Stimulated activated CD8-positive, alpha-beta memory T cell treated with anti-CD3 and anti-CD28 coated beads, Interleukin-4, amount 100 ng/mL, for 4 hours (primary cell): Measurements from ENCODE around the gene SPTLC1.
"Not testable (repeated sequence)": the region's sequence is repeated elsewhere in the genome, so short reads cannot be mapped to it uniquely, and the experiment has no call there.

Source experiments
- DNase-seq, 2 donors: peaks; one replicate each; pipeline ENCODE4 v3.0.0-alpha.2; 2020; ENCODE audit warnings: low read depth in 2 of 2, low spot score in 1 of 2

Gene SPTLC1

DNA sequence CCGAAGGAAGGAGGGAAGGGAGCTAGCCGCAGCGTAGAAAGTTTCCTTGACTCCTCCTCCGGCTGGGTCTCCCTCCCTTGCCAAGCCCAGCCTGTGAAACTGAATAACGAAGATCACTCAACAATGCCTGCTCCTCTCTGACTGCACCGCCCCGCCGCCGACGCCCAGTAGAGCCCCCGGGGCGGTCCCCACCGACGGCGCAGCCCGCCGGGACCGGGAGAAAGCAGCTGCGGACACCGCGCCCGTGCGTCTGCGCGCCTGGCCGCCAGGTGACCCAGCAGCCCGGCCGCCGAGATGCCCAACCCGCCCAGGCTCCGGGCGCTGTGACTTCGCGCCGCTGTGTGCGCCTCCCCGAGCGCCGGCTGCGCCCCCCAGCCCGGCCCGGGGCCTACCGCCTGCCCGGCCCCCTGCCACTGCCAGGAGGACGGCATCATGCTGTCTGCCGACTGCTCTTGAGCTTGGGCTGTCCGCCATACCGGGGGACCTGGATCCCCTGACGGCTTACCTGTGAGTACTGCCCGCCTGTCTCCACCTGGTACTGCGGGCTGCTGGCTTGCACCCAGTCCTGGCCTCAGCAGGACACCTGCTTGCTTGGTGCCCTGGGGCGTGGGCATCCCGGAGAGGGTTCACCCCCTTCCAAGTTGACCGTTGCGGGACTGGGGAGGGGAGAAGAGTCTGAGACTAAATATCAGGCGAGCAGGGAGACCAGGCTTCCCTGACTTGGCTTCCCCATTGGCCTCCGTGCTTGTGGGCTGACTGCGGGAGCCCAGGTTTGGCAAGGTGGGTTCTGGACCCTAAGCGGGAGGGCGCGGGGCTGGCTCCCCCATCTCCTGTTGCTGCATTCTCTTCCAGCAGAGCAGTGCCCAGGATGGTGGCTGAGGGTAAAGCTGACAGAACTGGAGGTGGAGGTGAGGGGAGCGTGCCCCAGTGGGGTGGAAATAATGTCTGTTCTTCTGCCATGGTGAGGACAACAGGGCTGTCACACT is 26.2 kb upstream of the SPTLC1 start:
- DNase-seq, result no peak

DNA sequence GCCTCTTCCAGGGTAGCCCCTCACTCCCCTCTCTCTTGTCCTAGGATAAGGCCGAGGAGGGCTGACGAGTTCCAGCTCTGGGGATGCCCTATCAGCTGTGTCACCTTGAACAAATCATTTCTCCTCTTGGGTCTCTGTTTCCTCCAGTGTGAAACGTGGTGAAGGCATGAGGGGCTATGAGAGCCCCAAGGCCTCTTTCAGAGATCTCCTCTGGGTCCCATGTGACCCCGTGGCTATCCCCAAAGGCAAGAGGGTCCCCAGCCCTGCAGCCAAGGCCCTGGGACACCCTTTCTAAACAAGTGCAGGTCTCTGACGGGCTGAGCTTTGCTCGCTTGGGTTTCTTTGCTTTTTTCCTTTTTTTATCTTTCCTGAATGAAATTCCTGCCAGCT is 25.5 kb upstream of the SPTLC1 start:
- no peak for DNase-seq

DNA sequence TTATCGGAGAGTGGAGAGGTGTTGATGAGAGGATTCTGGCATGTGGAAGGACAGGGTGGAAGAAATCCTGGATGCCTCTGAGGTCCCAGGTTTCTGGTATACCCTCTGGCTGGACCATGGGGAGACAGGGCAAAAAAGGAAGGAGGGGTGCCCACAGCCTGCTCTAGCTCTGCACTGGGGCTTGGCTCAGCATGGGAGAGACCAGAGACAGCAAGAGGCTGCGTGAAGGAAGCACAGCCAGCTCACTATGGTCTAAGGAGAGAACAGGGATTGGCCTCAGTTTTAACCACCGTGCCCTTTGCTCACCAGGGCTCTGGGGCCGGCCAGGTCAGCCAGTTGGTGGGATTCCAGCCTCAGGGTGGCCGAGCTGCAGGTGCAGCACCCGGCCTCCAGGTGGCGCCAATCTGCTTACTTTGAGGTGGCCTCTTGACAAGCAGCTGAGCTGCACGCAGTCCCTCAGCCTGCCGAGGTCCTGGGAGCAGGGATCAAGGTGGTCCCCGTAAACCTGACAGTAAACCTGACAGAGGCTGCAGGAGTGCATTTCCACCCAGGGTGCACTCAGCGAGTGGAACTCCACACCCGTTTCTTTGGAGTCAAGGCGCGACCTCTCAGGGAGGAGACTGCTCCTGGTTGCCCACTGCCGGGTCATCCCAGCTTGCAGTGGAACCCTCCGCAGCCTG is 25.0 kb upstream of the SPTLC1 start:
- peak; percentile 24 to 56 for DNase-seq

DNA sequence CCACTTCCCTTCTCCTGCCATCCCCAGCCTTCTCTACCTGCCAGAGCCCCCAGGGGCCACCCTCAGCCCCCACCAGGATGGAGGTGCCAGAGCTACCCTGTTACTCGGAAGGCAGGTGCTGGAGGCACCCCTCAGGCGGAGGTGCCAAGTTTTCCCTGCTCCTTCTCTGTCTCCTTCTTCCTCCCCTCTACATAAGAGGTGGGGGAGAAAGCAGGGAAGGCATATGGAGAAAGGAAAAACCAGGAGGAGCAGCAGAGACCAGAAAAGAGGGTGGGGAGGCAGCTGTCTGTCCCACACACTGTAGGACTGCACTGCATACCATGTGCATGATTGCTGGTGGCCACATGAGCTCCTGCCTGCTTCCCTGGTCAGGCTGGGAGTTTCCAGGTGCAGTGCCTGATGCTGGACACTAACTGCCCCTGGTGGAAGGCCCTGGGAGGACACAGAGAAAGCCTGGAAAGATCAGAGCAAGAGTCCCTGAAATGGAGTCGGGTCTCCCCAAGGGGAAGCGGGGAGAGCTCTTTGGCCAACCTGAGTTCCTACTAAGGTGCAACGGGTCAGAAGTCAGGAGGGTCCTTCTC is 23.8 kb upstream of the SPTLC1 start:
- DNase-seq, result not testable (repeated sequence)

DNA sequence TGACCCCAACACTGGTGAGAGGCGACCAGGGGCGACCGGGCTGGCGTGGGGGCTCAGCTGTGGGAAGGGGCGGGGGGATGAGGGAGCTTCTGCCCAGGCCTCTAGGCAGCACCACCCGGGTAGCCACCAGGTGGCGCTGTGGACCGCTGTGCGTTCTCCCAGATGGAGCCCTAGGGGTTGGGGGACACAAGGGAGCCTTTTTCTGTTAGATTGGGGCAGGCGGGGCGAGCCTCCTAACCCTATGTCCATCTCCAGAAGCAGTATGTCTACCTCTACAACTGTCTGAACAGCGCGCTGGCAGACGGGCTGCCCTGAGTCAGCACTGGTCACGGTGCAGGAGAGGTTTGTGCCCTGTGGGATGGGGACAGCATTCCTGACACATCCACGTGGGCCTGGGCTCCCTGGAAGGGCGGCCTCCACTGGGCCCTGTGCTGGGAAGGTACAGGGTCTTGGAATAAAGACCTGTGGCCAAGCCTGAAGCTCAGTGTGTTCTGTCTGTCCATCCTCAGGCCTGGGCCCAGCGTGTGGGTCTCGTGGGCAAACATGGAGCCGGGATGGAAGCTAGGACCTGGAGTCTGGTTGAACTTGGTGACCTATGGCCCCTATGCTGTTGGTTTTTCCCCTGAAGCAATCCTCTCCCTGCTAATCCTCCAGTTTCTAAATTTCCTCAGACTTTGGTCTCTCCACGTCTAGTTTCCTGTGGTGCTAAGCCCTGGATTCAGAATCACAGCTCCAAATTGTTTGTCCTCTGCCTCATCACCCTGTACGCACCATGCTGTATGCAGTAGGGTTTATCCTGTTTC is 23.1 kb upstream of the SPTLC1 start:
- peak; percentile 12 to 52 for DNase-seq

DNA sequence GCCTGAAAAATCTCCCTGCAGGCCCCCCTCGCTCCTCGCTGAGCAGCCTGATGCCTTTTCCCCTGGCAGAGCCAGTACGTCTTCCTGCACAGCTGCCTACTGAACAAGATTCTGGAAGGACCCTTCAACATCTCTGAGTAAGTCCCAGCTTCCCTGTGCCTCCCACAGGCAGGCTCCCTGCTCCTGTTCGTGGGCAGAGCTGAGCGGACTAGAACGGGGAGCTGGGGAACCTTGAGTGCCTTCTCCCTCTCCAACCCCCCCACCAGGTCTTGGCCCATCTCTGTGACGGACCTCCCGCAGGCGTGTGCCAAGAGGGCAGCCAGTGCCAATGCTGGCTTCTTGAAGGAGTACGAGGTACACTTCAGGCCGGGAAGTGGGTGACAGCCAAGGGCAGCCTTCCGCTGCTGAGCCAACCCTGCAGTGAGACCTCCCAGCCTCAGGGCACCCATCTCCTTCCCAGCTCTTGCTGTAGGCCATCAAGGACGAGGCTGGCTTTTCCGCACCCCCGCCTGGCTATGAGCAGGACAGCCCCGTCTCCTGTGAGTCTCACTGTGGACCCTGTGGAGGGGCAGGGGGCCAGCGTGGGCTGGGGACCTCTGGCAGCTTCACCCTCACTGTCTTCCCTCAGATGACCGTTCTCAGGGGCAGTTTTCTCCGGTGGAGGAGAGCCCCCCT is 21.1 kb upstream of the SPTLC1 start:
- DNase-seq, result no peak

DNA sequence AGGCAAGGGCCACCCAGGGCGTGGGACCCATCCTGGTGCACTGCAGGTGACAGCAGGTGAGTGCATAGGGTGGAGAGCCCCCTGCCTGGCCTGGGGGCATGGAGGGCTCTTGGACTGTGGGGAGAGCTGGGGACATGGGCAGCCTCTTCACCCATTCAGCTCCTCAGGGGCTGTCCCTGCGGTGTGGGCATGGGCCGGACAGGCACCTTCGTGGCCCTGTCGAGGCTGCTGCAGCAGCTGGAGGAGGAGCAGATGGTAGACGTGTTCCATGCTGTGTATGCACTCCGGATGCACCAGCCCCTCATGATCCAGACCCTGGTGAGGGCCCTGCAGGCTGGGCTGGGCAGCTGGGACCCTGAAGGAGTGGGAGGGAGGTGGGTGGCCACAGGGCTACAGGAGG is 20.4 kb upstream of the SPTLC1 start:
- no peak for DNase-seq

DNA sequence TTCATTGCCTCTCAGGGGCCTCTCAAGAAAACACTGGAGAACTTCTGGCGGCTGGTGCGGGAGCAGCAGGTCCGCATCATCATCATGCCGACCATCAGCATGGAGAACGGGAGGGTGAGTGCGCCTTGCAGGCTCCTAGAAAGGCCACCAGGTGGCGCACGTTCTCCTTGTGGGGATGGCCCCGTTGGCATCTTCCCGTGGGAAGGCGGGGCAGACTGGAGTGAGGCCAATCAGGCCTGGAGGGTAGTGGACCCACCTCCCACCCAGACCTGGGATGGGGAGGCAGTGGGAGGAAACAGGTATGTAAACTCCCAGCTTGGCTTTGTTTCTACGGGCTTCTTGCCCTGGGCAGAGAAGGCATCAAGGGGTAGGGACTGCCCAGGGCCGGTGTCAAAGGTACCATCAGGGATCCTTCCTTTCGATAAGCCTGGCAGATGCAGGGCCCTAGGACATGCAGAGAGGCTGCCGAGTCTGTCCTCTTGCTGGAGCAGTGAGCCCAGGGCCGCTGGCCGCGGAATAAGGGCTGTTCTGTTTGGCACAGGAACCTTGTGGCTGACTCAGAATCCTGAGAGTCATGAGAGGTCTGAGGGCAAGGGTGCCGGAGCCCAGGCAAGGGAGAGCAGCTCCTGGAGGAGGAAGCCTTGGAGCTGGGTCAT is 18.9 kb upstream of the SPTLC1 start:
- peak; percentile 28 to 38 for DNase-seq

DNA sequence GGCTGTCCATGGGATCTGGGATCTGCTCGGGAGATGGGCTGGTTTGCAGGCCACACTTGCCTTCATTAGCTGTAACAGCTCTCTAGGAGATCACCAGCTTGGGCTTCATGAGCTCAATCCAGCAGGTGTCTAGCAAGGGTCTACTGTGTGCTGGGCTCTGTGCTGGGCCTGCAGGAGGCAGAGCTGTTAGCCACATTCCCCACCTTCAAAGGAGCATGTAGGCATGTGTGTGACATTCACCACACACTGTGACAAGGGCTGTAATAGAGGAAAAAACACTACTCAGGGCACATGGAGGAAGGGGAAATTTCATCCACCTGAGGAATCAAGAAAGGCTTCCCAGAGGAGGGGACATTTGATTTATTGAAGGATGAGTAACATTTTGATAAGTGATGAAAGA is 17.7 kb upstream of the SPTLC1 start:
- DNase-seq, result not testable (repeated sequence)

DNA sequence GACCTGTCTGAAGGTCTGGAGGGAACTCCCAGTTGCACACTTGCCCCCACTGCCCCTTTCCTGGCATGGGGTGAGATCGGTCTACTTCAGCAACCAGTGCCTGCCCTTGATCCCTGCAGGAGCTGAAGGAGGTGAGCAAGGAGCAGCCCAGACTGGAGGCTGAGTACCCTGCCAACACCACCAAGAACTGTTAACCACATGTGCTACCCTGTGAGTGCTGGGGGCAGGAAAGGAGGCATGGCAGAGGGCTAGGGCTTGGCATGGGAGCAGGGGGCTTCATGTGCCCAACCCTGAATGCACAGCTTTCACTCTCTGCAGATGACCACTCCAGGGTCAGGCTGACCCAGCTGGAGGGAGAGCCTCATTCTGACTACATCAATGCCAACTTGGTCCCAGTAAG is 17.3 kb upstream of the SPTLC1 start:
- DNase-seq, result no peak

DNA sequence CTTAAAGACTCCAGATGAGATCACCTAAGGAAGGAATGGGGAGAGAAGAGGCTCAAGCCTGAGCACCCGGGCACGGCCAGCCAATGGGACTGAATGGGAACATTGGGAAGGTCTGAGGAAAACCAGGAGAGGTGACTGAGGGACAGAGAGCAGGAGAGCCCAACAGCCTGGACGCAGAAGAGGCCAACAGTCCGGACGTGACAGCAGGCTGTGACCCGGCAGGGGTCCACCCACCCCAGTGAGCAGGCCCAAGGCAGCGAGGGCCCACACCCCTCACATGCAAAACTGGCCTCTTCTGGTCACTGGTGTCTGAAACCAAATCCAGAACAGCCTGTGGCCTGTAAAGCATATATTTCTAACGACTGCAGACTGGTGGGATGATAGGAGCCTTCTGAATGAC is 7.6 kb upstream of the SPTLC1 start:
- DNase-seq, result no peak

DNA sequence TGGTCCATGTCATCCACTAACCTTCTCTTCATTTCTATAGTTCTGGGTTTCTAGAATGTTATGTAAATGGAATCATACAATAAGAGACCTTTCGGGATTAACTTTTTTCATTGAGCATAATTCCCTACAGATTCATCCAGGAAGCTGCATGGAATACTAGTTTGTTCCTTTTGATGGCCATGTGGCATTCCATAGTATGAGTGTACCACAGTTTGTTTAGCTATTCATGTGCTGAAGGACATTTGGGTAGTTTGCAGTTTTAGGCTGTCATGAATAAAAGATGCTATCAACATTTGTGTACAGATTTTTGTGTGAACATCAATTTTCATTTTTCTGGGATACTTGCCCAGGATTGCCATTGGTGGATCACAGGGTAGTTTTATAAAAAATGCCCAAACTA is 6.8 kb upstream of the SPTLC1 start:
- DNase-seq, result no peak

DNA sequence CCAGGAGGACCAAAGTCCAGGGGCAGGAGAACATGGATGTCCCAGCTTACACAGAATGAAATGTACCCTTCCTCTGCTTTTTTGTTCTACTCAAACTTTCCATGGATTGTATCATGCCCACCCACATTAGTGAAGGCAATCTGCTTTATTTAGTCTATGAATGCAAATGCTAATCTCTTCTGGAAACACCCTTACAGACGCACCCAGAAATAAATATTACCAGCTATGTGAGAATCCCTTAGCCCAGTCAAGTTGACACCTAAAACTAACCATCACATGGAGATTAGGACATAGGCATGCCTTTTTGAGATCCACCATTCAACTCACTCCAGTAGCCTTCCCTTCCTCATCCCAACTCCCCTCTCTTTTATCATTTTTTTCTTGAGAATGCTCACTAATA is 6.1 kb upstream of the SPTLC1 start:
- DNase-seq, result no peak

DNA sequence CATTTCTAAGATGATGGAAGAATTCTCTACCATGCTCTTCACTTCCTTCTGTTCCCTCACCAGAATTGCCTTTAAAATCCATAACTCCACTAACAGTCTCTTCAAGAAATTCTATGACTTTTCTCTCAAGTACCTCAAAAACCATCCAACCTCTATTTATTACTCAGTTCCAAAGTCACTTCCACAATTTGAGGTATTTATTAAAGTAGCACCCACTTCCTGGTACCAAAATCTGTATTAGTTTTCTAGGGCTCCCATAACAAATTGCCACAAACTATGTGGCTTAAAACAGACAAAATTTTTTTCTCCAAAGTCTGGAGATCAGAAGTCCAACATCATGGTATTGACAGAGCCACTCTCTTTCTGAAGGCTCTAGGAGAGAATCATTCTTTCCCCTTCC is 4.9 kb upstream of the SPTLC1 start:
- DNase-seq, result no peak

DNA sequence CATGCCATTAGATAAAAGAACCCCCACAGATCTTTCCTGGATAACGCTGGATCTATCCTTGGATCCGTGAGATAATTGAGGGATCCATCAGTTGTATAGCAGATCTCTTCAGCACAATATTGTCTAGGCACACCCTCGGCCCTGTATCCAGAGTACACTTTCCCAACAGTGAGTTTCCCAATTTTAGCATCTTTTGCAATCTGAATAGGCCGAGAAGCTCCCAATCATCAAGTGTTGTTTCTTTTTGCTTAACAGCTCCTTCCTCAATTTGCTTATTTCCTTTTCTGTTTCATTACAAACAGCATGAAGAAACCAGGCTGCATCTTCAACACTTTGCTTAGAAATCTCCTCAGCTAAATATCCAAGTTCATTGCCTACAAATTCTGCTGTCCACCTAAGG is 4.4 kb upstream of the SPTLC1 start:
- no peak for DNase-seq

DNA sequence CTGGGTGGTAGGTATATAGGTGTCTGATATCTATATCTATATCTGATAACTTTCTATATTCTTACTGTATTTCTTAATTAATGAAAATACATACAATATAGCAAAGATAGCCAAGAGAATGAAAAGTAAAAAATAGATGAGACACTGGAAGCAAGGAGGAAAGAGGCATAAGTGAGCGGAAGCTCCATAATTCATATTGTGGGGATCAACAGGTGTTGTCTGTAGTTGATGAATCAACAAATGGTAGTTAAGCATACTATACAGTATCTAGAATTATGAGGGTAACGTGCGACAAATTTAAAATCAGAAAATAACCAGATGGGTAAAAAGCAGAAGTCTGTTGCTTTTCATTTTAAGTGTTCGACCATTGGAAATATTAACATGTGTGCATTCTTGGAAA is 7.1 kb downstream of the SPTLC1 start:
- DNase-seq, result no peak

DNA sequence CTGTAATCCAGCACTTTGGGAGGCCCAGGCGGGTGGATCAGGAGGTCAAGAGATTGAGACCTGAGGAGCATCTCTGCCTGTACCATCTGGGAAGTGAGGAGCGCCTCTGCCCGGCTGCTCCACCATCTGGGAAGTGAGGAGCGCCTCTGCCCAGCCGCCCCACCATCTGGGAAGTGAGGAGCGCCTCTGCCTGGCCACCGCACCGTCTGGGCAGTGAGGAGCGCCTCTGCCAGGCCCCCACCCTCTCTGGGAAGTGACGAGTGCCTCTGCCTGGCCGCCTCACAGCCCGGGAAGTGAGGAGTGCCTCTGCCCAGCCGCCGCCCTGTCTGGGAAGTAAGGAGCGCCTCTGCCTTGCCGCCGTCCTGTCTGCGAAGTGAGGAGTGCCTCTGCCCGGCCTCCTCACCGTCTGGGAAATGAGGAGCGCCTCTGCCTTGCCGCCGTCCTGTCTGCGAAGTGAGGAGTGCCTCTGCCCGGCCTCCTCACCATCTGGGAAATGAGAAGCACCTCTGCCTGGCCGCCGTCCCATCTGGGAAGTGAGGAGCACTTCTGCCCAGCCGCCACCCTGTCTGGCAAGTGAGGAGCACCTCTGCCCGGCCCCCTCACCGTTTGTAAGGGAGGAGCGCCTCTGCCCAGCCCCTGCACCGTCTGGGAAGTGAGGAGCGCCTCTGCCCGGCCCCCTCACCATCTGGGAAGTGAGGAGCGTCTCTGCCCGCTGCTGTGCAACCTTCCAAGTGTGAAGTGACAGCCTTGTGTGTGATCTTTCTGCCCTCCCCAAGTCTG is 9.6 kb downstream of the SPTLC1 start:
- not testable (repeated sequence) for DNase-seq

DNA sequence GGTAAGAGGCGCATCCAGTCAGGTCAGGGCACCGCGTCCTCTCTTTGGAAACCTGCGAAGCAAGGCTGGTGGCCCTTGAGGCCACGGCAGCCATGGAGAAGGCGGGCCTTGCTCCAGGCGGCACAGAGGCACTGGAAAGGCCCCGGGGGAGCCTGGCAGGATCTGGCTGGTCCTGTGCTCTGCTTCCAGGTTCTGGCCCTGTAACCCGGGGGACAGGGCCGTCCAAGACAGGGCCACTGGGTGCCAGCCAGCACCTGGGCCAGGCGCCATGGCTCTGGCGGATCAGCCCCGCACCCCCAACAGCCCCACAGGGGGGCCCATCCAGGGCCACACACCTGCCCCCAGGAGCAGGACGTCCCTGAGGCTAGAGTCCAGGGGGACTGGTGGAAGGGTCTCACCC is 11.6 kb downstream of the SPTLC1 start:
- DNase-seq, result not testable (repeated sequence)

DNA sequence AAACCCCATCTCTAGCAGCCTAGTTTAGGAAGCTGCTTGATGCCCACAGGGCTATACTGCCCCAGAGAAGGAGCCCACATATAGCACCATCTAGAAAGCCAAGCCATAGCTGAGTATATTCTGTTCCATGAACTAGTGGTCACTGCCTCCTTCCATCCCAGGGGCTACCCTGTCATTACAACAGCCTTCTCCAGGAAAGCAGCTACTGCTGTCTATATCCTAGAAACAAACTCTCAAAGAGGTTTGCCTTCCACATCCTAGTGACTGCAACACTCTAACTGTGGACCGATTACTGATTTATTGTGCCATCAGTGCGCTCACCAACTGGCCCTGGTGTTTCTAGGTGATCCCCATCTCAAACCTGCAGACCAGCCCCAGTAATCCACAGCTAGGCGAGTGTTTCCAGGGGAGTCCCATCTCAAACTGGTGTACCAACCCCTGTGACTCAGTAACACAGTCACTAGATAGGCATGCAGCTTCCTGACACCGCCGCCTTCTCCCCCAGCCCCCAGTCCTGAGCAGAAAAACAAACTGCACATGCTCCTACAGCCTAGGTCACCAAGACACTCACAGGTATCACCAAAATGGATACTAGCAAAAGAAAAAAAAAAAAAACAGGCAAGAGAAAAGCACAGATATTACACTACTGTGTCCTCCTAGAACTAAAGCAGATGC is 14.8 kb downstream of the SPTLC1 start:
- DNase-seq, result no peak
